GM18861 (cell line): ENCODE data around the gene TMED9.
"Not testable (repeated sequence)": the region's sequence is repeated elsewhere in the genome, so short reads cannot be mapped to it uniquely, and the experiment has no call there.

Experiments used
- ATAC-seq: cut with Tn5 transposase; IDR thresholded peaks from one replicate; pipeline ENCODE4 v1.9.1; 2021; ENCODE audit not compliant: unreplicated experiment

Gene TMED9

DNA sequence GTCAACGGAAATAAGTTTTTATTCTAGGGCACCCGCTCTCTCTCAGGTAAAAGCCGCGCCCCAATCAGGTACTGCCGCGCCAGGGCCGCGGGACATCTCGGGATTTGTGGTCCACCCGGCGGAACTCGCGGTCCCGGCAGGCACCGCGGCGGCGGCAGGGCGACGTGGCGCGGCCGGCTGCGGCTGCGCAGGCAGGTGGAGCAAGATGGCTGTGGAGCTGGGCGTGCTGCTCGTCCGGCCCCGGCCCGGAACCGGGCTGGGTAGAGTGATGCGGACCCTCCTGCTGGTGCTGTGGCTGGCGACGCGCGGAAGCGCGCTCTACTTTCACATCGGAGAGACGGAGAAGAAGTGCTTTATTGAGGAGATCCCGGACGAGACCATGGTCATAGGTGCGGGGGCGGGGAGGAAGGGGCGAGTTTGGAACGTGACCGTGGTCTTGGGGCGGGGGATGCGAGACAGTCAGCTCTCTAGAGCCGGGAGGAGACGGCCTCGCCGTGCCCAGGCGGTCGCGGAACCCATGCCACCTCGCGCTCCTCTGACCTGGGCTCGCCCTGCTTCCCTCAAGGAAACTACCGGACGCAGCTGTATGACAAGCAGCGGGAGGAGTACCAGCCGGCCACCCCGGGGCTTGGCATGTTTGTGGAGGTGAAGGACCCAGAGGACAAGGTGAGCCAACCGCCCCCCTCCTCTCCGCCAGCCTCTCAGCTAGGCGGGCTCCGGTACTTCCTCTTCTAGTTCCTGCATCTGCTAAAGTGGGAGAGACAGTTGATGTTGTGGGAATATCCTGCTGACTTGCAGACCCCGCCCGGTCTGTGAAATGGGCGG lies at the start of gene TMED9:
Gene TMED9, plus strand, starts transcription at position 194 of the 825 bp plus-strand sequence. Its CDS starts 12 bp downstream, at position 206.
- peak; percentile 86 for ATAC-seq

DNA sequence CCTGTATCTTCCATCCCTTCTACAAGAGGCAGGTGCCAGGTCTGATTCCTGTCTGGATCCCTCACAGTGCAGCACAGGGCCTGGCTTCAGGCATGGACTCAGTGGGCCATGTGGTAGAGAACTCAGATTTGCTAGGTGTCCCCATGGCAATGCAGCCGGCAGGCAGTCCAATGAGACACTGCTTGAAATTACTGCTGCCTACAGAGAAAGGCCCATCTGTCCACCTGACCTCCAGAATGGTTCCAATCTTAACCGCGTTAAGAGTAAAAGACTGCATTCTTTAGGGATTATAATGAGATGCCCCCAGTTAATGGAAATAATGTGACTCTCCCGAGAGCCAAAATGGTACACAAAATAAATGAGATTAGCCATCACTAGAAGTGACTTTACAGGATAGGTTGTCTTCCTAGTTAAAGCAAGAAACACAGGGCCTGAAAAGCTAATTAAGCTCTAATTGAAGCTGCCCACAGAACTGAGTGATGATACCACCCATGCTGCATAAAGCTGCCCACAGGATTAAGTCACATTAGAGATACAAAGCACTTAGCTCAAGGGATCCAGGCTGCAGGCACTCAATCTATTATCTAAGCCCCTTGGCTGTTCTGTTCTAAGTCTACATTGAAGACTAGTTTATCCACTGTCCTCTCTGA lies 49.1 kb upstream of the TMED9 start:
- no peak for ATAC-seq

- ATAC-seq = no peak
Observed at GRCh38 chr5:177545487-177546257, 46.3 kb upstream of the TMED9 start.

- no peak for ATAC-seq
Observed at GRCh38 chr5:177546258-177546741, 45.7 kb upstream of the TMED9 start.

GRCh38 chr5:177547736-177548135 lies 44.3 kb upstream of the TMED9 start:
- no peak for ATAC-seq

DNA sequence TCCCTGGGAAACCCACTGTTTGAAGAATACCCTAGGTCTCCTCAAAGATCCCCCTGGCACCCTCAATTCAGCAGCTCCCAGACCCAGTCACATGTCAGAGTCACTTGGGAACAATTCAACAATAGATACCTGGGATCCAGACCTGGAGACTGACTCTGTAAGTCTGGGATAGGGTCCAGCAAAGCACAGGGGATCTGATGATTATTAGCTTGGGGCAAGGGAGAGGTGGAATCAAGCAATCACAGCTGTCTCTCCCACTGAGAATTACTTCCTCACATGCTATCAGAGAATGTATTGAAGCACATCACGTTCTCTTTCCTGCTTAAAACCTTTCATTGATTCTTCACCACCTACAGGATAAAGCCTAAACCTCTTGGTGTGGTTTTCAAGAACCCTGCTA lies 43.5 kb upstream of the TMED9 start:
- no peak for ATAC-seq

DNA sequence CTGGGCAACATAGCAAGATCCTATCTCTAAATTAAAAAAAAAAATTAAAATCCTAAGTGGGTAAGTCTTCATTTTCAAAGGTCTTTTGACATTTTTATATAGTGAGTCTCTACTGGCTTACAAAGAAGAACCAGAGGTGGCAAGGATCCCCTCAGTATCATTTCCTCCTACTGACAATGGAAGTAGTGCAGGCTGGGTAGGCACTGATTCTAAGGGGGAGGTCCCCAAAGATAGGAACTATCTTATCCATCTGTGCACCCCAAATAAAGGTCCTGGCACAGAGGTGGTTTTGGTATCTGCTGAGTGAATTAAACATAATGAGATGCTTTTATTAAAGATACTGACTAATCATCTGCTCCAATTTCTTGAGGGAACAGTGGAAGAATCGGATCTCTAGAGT lies 41.9 kb upstream of the TMED9 start:
- no peak for ATAC-seq

DNA sequence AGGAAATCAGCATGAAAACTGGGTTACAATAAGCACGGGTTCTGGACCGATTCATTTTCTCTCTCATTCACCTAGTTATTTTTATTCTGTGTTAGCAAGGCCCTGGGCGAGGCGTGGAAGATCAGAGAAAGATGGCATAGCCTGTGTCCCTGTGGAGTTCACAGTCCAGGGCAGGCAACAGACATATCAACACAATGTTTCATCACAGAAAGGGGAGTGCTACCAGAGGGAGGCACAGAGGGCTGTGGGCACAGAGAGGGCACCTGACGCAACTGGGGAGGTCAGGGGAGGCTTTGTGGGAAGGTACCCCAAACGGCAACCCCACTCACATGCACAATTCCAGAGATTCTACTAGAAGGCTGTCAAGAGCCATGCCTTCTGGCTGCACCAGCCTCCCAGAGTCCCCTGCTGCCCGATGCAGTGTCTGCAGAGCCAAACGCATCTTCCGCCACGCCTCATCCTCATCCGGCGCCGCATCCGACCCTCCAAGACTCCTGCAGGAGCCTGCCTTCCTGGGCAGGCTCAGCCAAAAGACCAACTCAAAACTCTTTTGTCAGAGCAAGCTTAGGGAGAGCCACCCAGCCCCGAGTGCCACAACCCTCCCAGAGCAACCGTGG lies 39.1 kb upstream of the TMED9 start:
- no peak for ATAC-seq

GRCh38 chr5:177553671-177554429 lies 38.2 kb upstream of the TMED9 start:
- ATAC-seq = peak; percentile 19

- ATAC-seq = peak; percentile 77
Observed at GRCh38 chr5:177554474-177555111, 37.4 kb upstream of the TMED9 start, which contains the start of gene FAM193B. TSS of gene FAM193B (minus strand) at chr5:177554563. CDS start at chr5:177554458, 105 bp downstream.

DNA sequence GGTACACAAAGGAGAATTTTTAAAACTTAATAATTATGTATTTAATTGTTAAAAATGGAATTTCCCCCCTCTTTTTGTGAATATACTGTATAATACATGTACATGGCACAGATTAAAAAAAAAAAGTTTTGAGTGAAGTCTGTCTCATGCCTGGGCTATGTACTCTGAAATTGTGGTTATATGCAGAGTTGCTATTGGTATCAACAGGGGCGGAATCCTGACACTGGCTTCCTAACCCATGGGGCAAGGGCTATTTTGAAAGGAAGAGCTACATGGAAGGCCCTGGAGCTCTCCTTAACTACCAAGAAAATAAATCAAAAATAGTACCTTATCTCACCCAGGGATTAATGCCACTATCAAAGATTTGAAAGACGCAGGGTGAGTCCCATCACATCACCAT lies 36.8 kb upstream of the TMED9 start:
- ATAC-seq = no peak

DNA sequence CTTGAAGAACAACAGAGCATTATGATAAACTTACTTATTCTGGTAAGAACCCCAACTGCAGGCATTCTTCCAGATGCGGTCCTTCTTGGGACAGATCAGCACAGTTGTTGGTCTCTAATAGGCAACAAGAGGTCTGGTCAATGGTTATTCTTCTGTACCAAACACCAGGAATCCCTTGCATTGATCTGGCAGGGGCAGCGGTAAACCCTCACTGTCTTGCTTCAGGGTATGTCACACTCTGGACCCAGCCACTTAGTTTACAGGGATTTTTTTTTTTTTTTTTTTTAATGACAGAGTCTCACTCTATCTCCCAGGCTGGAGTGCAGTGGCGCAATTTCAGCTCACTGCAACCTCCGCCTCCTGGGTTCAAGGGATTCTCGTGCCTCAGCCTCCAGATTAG lies 36.3 kb upstream of the TMED9 start:
- no peak for ATAC-seq

DNA sequence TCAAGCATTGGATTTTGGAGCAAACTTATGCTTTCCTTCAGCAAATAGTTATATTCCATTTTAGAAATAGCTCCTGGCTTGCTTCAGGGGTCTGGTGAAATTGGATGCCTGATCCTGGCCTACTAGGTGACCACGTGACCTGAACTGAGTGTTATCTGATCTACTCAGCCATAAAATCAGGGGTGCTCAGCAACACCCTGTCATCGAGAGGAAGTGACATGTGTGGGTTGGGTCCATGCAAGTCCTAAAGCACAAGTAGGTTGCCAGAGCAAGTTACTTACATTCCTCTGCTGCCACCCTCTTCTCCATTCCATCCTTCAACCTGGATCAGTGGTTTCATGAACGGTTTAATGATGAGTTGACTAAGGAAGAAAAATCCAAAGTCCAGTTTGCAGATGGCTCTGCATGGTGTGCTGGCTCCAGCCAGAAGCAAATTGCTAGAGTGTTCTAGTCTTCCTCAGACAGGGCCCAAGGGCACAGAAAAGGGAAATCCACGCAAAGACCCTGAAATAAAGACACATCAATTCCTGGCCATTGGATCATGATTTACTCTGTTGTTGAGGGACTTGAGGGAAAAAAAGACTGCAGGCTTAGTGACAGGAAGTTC lies 34.9 kb upstream of the TMED9 start:
- no peak for ATAC-seq

GRCh38 chr5:177557796-177558195 lies 34.2 kb upstream of the TMED9 start:
- ATAC-seq = no peak

- ATAC-seq = not testable (repeated sequence)
Observed at GRCh38 chr5:177559446-177559941, 32.5 kb upstream of the TMED9 start.

- ATAC-seq = no peak
Observed at GRCh38 chr5:177565046-177565445, 27.0 kb upstream of the TMED9 start.

DNA sequence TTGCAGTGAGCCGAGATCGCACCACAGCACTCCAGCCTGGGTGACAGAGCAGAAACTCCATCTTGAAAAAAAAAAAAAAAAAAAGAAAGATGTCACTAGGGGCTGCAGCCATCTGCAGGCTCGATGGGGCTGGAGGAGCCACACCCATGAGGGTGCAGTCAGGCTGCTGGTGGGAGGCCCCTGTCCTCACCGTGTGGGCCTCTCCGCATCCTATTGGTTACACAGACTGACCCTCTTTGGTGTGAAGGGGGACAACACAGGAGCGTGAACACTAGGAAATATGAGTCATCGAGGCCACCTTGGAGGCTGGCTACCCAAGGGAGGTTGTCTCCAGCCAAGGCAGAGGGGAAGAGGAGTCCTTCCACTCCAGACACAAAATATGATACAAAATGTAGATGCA lies 23.7 kb upstream of the TMED9 start:
- ATAC-seq = no peak

DNA sequence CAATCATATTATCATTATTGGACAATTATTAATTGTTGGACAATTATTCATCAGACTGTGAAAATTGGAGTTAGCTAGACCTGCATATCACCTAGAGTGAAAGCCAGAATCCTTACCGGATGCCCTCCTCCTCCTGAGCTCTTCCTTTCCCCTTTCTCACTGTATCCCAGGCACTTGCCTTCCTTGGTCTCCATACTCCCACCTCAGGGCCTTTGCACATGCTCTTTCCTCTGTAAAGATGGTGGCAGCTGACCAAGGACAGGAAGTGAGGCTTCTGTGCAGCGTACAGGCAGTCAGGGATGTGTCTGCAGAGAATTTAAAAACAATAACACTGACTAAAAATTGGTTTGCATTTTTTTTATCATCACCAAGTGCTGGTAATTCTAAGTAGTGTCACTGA lies 22.1 kb upstream of the TMED9 start:
- no peak for ATAC-seq

GRCh38 chr5:177575488-177575887 lies 16.5 kb upstream of the TMED9 start:
- ATAC-seq = no peak
